ENCODE data around the gene PAQR8. TPM values are rescaled to one million over a fixed set of nuclear protein-coding genes. Genes with fewer than 3 reads are reported as not detected.

Gene PAQR8
- total RNA-seq, 1 experiment from 2014 or later: 3.0 TPM

DNA sequence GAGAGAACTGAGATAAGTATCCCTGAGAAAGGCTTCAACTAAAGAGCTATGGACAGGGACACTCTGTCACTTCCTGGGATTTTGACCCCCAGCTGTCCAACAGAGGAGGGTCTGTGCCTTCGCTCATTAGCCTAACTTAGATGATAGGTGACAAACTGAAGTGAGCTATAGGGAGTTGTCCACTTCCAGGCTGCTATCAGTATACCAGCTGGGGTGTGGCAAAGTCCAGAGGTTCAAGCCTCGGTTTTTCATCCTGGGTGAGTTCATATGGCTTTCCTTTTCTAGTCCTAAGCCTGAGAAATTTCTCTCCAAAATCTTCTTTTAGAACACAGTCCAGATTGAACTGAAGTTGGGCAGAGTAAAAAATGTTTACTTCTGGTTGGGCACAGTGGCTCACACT lies 5.9 kb upstream of the PAQR8 start:
- Histone ChIP-seq H3K27me3 (ENCODE audit: insufficient read depth, low read length) (no peaks in the 10 kb centered on the region; the same call in 1 of the 2 replicates), H2AK5ac (ENCODE audit: insufficient read length, low read length) (no peak overlapping the region), H2BK15ac (ENCODE audit: low read depth, low read length) (no peak overlapping the region), H3K14ac (ENCODE audit: insufficient read depth, low read length) (no peak overlapping the region), H3K23ac (ENCODE audit: insufficient read length, low read depth, low read length) (no peak overlapping the region), H3K79me1 (ENCODE audit: insufficient read depth, low read depth, low read length, poor library complexity, severe bottlenecking) (no peaks in the 10 kb centered on the region), H3K79me2 (ENCODE audit: insufficient read depth, low read length) (no peaks in the 10 kb centered on the region), H3K56ac (ENCODE audit: insufficient read length, low read depth, low read length) (no peak overlapping the region), H3K4me1 (ENCODE audit: insufficient read depth, low read length) (peaks cover 4% of the 10 kb centered on the region; the same call in 1 of the 2 replicates), H3K9me3 (ENCODE audit: control insufficient read depth, low read depth, low read length) (no peaks in the 10 kb centered on the region), H3T11ph (ENCODE audit: low read length) (no peak overlapping the region), H4K5ac (ENCODE audit: insufficient read length, low read depth, low read length) (no peak overlapping the region), H3K4me2 (ENCODE audit: insufficient read depth, insufficient read length, low read length) (no peak overlapping the region), H3K27ac (ENCODE audit: insufficient read length, low read depth, low read length) (no peak overlapping the region), H2BK120ac (ENCODE audit: low read depth, low read length, poor library complexity, severe bottlenecking) (no peak overlapping the region), H2BK20ac (ENCODE audit: low read depth, low read length, poor library complexity, severe bottlenecking) (no peak overlapping the region), H3K4ac (ENCODE audit: low read depth, low read length) (no peak overlapping the region), H4K20me1 (ENCODE audit: control insufficient read depth, insufficient read depth, insufficient read length) (no peaks in the 10 kb centered on the region), H2BK12ac (ENCODE audit: insufficient read length, low read depth, low read length) (no peak overlapping the region), H2BK5ac (ENCODE audit: insufficient read length, low read length) (no peak overlapping the region), H4K8ac (replicated peaks; ENCODE audit: insufficient read length, low read depth, low read length) (no peak overlapping the region), H3K18ac (ENCODE audit: insufficient read length, low read depth, low read length) (no peak overlapping the region), H2AFZ (ENCODE audit: low read length) (no peak overlapping the region), H4K91ac (ENCODE audit: insufficient read length, low read depth, low read length) (no peak overlapping the region), H3K9ac (ENCODE audit: extremely low read depth, insufficient read length, low read length) (no peak overlapping the region), H3K23me2 (ENCODE audit: insufficient read length, low read depth, low read length, poor library complexity, severe bottlenecking) (no peaks in the 10 kb centered on the region)
- no peak overlapping the region for H3K4me3 Mint-ChIP-seq
- TF ChIP-seq, protein P1, sequence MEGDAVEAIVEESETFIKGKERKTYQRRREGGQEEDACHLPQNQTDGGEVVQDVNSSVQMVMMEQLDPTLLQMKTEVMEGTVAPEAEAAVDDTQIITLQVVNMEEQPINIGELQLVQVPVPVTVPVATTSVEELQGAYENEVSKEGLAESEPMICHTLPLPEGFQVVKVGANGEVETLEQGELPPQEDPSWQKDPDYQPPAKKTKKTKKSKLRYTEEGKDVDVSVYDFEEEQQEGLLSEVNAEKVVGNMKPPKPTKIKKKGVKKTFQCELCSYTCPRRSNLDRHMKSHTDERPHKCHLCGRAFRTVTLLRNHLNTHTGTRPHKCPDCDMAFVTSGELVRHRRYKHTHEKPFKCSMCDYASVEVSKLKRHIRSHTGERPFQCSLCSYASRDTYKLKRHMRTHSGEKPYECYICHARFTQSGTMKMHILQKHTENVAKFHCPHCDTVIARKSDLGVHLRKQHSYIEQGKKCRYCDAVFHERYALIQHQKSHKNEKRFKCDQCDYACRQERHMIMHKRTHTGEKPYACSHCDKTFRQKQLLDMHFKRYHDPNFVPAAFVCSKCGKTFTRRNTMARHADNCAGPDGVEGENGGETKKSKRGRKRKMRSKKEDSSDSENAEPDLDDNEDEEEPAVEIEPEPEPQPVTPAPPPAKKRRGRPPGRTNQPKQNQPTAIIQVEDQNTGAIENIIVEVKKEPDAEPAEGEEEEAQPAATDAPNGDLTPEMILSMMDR (conservative IDR thresholded peaks at IDR 0.05): no peak
- no CpG with 5 or more reads among the region's 2 CpGs for WGBS (ENCODE audit: extremely low coverage, insufficient read length, low lambda C conversion rate)
- H3K4me1 Mint-ChIP-seq: peaks cover 5 to 13% of the 10 kb centered on the region in 2 experiments; a peak in 3 of 4 replicates
- H3K27me3 Mint-ChIP-seq (ENCODE audit: low read depth): peaks cover 7% of the 10 kb centered on the region
- H3K27ac Mint-ChIP-seq: no peak overlapping the region
- no peaks in the 10 kb centered on the region for H3K9me3 Mint-ChIP-seq
- DNase-seq: no peak
- H3K36me3 Mint-ChIP-seq (ENCODE audit: insufficient read depth in 1 of 3, low read depth in 3 of 3): no peaks in the 10 kb centered on the region

Measured in H9 (cell line).